HG02970 (cell line): ENCODE results near the gene ACTN2.

ENCODE experiments used
- ATAC-seq: cut with Tn5 transposase; IDR thresholded peaks from one replicate; pipeline ENCODE4 v1.9.1; 2021; ENCODE audit warnings: mild to moderate bottlenecking, moderate library complexity, moderate number of reproducible peaks; ENCODE audit not compliant: unreplicated experiment, low FRiP score

Gene ACTN2

GRCh38 chr1:236734141-236734765 lies 48.0 kb downstream of the ACTN2 start:
- ATAC-seq, result no peak

- ATAC-seq, result no peak
These were observed 50.5 kb downstream of the ACTN2 start for GRCh38 chr1:236736761-236737160.

- ATAC-seq, result no peak
These were observed 55.5 kb downstream of the ACTN2 start for GRCh38 chr1:236741753-236742152.

GRCh38 chr1:236742421-236743160 lies 56.3 kb downstream of the ACTN2 start:
- no peak for ATAC-seq

- no peak for ATAC-seq
These were observed 58.2 kb downstream of the ACTN2 start for GRCh38 chr1:236744533-236744932.

GRCh38 chr1:236746785-236747184 lies 60.5 kb downstream of the ACTN2 start:
- no peak for ATAC-seq

- no peak for ATAC-seq
These were observed 61.1 kb downstream of the ACTN2 start for GRCh38 chr1:236747311-236747985.

- ATAC-seq, result no peak
These were observed 62.1 kb downstream of the ACTN2 start for GRCh38 chr1:236748268-236748870.

- ATAC-seq, result no peak
These were observed 64.6 kb downstream of the ACTN2 start for GRCh38 chr1:236750928-236751327.

GRCh38 chr1:236751385-236751784 lies 65.1 kb downstream of the ACTN2 start:
- ATAC-seq, result no peak

- no peak for ATAC-seq
These were observed 65.6 kb downstream of the ACTN2 start for GRCh38 chr1:236751935-236752334.

GRCh38 chr1:236753516-236753915 lies 67.2 kb downstream of the ACTN2 start:
- no peak for ATAC-seq

GRCh38 chr1:236753964-236754363 lies 67.7 kb downstream of the ACTN2 start:
- ATAC-seq, result no peak

- no peak for ATAC-seq
These were observed 68.4 kb downstream of the ACTN2 start for GRCh38 chr1:236754525-236755210.

- ATAC-seq, result no peak
These were observed 71.3 kb downstream of the ACTN2 start for GRCh38 chr1:236757640-236758039.

- peak; percentile 59 for ATAC-seq
These were observed 73.1 kb downstream of the ACTN2 start for GRCh38 chr1:236759252-236759859.

- ATAC-seq, result no peak
These were observed 74.2 kb downstream of the ACTN2 start for GRCh38 chr1:236760480-236760879.

- ATAC-seq, result no peak
These were observed 74.7 kb downstream of the ACTN2 start for GRCh38 chr1:236760986-236761385.

- ATAC-seq, result no peak
These were observed 75.3 kb downstream of the ACTN2 start for GRCh38 chr1:236761397-236762132.

GRCh38 chr1:236762410-236762809 lies 76.1 kb downstream of the ACTN2 start:
- no peak for ATAC-seq
